RWPE2 (cell line): Measurements from ENCODE around the gene NCAPH2.
"Not testable (repeated sequence)": the region's sequence is repeated elsewhere in the genome, so short reads cannot be mapped to it uniquely, and the experiment has no call there.

Experiments
- ATAC-seq: fragments of 200-7000 bp; cut with Tn5 transposase; 3 replicates; pipeline ENCODE4 v1.9.1; 2021; ENCODE audit warnings: low read depth
- DNase-seq: peaks from one replicate; pipeline ENCODE4 v3.0.0-alpha.2; 2020; ENCODE audit warnings: low spot score
- H3K27ac ChIP-seq: fragments of 450-650 bp; 2 replicates; pipeline ENCODE4 v1.5.1; 2017; ENCODE audit warnings: mild to moderate bottlenecking; ENCODE audit not compliant: poor library complexity, severe bottlenecking
- H3K27me3 ChIP-seq: fragments of 250-450 bp; sonication (Bioruptor Pico); 2 replicates; pipeline ENCODE4 v1.5.1; 2021; ENCODE audit warnings: mild to moderate bottlenecking, moderate library complexity; ENCODE audit not compliant: insufficient read depth, poor library complexity, severe bottlenecking
- H3K36me3 ChIP-seq: fragments of 250-450 bp; sonication (Bioruptor Pico); 2 replicates; pipeline ENCODE4 v1.5.1; 2020; ENCODE audit warnings: low read depth, mild to moderate bottlenecking, moderate library complexity
- H3K4me1 ChIP-seq: fragments of 250-450 bp; sonication (Bioruptor Pico); 2 replicates; pipeline ENCODE4 v1.5.1; 2021; ENCODE audit warnings: mild to moderate bottlenecking, moderate library complexity; ENCODE audit not compliant: insufficient read depth, poor library complexity, severe bottlenecking
- H3K4me3 ChIP-seq: fragments of 250-450 bp; sonication (Bioruptor Pico); 2 replicates; pipeline ENCODE4 v1.5.1; 2021; ENCODE audit warnings: mild to moderate bottlenecking, moderate library complexity; ENCODE audit not compliant: severe bottlenecking
- H3K9me3 ChIP-seq: fragments of 250-450 bp; sonication (Bioruptor Pico); 2 replicates; pipeline ENCODE4 v1.5.1; 2021; ENCODE audit warnings: mild to moderate bottlenecking, moderate library complexity; ENCODE audit not compliant: severe bottlenecking
- CTCF ChIP-seq: fragments of 450-650 bp; IDR thresholded peaks from one replicate; pipeline ENCODE4 v1.5.1; 2017; ENCODE audit warnings: mild to moderate bottlenecking, moderate library complexity; ENCODE audit not compliant: poor library complexity, severe bottlenecking

NCAPH2 gene

DNA sequence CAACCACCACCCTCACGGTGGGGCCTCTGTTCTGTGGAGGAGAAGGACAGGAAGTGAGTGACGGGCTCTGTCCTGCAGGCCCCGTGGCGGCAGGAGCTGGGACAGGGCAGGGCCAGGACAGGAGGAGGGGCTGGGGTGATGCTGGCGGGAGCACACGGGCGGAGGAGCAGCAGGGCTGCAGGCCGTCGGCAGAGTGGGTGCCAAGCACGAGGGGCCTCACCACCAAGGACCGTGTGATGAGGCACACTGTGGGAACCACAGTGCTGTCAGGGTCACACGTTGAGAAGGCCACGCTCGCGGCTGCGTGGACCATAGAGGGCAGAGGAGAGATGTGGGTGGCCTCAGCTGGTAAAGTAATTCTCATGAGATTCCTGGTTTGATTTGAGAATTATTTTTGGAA is 8.9 kb downstream of the NCAPH2 start:
- no peak for ATAC-seq
- Histone ChIP-seq H3K27ac (no peak overlapping the region), H3K9me3 (no peaks in the 10 kb centered on the region), H3K27me3 (no peaks in the 10 kb centered on the region), H3K4me3 (no peak overlapping the region), H3K36me3 (peaks cover 42% of the 10 kb centered on the region), H3K4me1 (no peaks in the 10 kb centered on the region)
- no peak for TF ChIP-seq CTCF
- no peak for DNase-seq

- no peak for ATAC-seq
These were observed 9.7 kb downstream of the NCAPH2 start for GRCh38 chr22:50517495-50518260.

DNA sequence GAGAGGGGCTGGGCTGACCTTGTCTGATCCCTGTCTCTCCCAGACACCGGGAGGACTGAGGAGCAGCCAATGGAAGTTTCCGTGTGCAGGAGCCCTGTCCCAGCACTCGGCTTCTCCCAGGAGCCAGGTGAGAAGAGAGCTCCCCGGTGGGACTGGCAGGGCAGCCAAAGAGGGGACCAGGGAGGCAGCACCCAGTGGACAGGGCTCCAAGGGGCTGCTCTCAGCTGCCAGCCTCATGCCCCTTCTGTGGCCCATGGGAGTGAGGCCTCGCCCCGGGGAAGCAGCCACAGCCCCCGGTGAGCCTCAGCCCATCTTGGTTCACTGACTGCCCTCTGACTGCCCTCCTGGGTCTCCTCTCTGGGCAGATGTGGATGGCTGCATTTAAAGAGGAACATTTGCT is 10.6 kb downstream of the NCAPH2 start:
- H3K9me3 ChIP-seq, result no peaks in the 10 kb centered on the region
- no peak for TF ChIP-seq CTCF
- H3K4me3 ChIP-seq, result no peak overlapping the region
- H3K36me3 ChIP-seq, result peaks cover 37% of the 10 kb centered on the region
- ATAC-seq (no peak), DNase-seq (no peak)
- H3K4me1 ChIP-seq, result no peaks in the 10 kb centered on the region
- no peaks in the 10 kb centered on the region for H3K27me3 ChIP-seq
- H3K27ac ChIP-seq, result no peak overlapping the region

More at GRCh38 chr22:50517495-50518260, 9.7 kb downstream of the NCAPH2 start:
- DNase-seq, result no peak
- no peak overlapping the region for H3K27ac ChIP-seq
- no peaks in the 10 kb centered on the region for H3K4me1 ChIP-seq
- H3K27me3 ChIP-seq, result no peaks in the 10 kb centered on the region
- no peak for TF ChIP-seq CTCF
- peaks cover 40% of the 10 kb centered on the region for H3K36me3 ChIP-seq
- no peak overlapping the region for H3K4me3 ChIP-seq
- H3K9me3 ChIP-seq, result no peaks in the 10 kb centered on the region

DNA sequence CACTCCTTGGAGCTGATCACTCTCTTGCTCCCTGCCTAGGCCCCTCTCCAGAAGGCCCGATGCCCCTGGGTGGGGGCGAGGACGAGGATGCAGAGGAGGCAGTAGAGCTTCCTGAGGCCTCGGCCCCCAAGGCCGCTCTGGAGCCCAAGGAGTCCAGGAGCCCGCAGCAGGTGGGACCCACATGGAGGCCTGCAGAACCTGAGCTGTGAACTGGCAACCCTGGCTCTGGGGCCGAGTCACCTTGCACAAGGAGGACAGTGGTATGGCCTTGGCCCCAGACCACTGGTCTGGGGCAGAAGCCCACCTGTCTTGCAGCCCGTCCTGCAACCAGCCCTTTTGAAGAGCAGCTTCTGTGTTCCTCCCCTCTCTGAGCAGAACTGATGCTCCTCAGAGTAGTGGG is 11.1 kb downstream of the NCAPH2 start:
- Histone ChIP-seq H3K9me3 (no peaks in the 10 kb centered on the region), H3K36me3 (peaks cover 37% of the 10 kb centered on the region), H3K27me3 (no peaks in the 10 kb centered on the region), H3K4me1 (no peaks in the 10 kb centered on the region), H3K27ac (no peak overlapping the region), H3K4me3 (no peak overlapping the region)
- no peak for TF ChIP-seq CTCF
- no peak for DNase-seq
- ATAC-seq, result no peak

- H3K36me3 ChIP-seq, result peaks cover 33% of the 10 kb centered on the region
- not testable (repeated sequence) for H3K27me3 ChIP-seq, H3K4me1 ChIP-seq, H3K4me3 ChIP-seq, ATAC-seq, DNase-seq, H3K9me3 ChIP-seq, H3K27ac ChIP-seq
These were observed 12.2 kb downstream of the NCAPH2 start for GRCh38 chr22:50520184-50520583.
